Cardiac muscle cell (in vitro differentiated cells and primary cell): Measurements from ENCODE around the gene PLAC1. TPM values are rescaled to one million over a fixed set of nuclear protein-coding genes. Genes with fewer than 3 reads are reported as not detected.

Experiments used
- DNase-seq, 2 donors: peaks; one replicate each; pipeline versions ENCODE4 v3.0.0 to v3.0.0-alpha.2; 2010 to 2017; ENCODE audit warnings: low read depth in 1 of 2, low spot score in 1 of 2
- H3K27ac ChIP-seq: fragments of 200-600 bp; sonication (generic); 2 replicates; pipeline ENCODE4 v1.5.1; 2016
- H3K27me3 ChIP-seq: fragments of 200-600 bp; sonication (generic); 2 replicates; pipeline ENCODE4 v1.6.0; 2016; ENCODE audit warnings: control low read depth
- H3K36me3 ChIP-seq: fragments of 200-600 bp; sonication (generic); 2 replicates; pipeline ENCODE4 v1.5.1; 2016; ENCODE audit warnings: control low read depth
- H3K4me1 ChIP-seq: fragments of 200-600 bp; sonication (generic); 2 replicates; pipeline ENCODE4 v1.8.1; 2017; ENCODE audit warnings: low read depth, mild to moderate bottlenecking, mixed run types
- H3K4me3 ChIP-seq: fragments of 200-600 bp; sonication (generic); 2 replicates; pipeline ENCODE4 v1.5.1; 2016; ENCODE audit warnings: mild to moderate bottlenecking
- H3K9me3 ChIP-seq: fragments of 200-600 bp; sonication (generic); 2 replicates; pipeline ENCODE4 v1.5.1; 2017; ENCODE audit warnings: low read depth, mild to moderate bottlenecking, control low read depth
- polyA plus RNA-seq: library from polyadenylated mRNA; unstranded; fragments of >200 nt; fragmentation: Nextera tagmentation; extraction: Ambion mirVana; gene quantifications from 2 replicates; pipeline ENCODE4 v1.2.1, GENCODE V29; 2016
- total RNA-seq: library from RNA; depleted of rRNA; stranded (reverse); fragments of >200 nt; gene quantifications from 2 replicates; pipeline ENCODE4 v1.2.3, GENCODE V29; 2016
- TF ChIP-seq, protein P1 (sequence below): IDR thresholded peaks from 2 replicates; pipeline ENCODE4 v1.5.1; 2012; ENCODE audit warnings: low read depth, mild to moderate bottlenecking, low read length

The PLAC1 gene
- total and polyA plus RNA-seq, 2 experiments from 2014 or later = 1.2 to 2.0 TPM

DNA sequence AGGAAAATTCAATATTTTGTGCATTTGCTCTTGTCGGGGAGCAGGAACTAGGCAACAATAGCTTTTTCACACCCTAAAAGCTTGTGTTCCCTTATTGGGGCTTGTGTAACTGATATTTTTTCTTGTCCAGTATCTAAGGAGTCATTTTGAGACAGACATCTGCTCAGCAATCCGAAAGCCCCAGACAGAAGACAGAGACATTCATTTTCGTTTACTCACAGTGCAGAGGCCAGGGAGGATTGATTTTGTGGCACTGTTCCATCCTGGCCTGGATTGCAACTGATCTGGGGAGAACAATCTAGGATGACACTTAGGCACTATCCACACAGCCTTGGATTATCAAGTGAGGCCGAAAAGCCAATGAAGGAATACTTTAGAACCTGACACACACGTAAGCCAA is 27.4 kb upstream of the PLAC1 start:
- H3K27me3 ChIP-seq = no peaks in the 10 kb centered on the region
- no peak overlapping the region for H3K4me3 ChIP-seq
- no peaks in the 10 kb centered on the region for H3K4me1 ChIP-seq
- H3K36me3 ChIP-seq = no peaks in the 10 kb centered on the region
- DNase-seq = peak in 1 of 2 donors; percentile 33
- no peaks in the 10 kb centered on the region for H3K9me3 ChIP-seq
- TF ChIP-seq, protein P1, sequence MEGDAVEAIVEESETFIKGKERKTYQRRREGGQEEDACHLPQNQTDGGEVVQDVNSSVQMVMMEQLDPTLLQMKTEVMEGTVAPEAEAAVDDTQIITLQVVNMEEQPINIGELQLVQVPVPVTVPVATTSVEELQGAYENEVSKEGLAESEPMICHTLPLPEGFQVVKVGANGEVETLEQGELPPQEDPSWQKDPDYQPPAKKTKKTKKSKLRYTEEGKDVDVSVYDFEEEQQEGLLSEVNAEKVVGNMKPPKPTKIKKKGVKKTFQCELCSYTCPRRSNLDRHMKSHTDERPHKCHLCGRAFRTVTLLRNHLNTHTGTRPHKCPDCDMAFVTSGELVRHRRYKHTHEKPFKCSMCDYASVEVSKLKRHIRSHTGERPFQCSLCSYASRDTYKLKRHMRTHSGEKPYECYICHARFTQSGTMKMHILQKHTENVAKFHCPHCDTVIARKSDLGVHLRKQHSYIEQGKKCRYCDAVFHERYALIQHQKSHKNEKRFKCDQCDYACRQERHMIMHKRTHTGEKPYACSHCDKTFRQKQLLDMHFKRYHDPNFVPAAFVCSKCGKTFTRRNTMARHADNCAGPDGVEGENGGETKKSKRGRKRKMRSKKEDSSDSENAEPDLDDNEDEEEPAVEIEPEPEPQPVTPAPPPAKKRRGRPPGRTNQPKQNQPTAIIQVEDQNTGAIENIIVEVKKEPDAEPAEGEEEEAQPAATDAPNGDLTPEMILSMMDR = no peak
- no peak overlapping the region for H3K27ac ChIP-seq

DNA sequence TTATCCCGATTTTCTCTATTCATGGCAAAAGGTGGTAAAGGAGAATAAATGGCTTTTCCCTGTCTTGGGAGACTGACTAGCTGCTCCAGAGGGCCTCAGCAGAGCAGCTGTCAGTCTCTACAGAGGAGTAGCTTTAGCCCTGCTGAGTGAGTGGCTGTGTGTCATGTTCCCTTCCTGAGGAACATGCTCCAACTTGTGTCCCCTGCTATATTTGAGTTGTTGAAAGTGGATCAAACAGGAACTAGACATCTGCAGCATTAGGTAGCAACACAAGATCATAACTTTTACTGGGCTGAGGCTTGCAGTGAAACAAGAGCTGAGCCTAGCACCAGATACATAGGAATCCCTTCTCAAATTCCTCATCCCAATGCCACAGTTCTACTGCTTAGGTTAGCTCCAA is 26.7 kb upstream of the PLAC1 start:
- TF ChIP-seq, protein P1 = no peak

DNA sequence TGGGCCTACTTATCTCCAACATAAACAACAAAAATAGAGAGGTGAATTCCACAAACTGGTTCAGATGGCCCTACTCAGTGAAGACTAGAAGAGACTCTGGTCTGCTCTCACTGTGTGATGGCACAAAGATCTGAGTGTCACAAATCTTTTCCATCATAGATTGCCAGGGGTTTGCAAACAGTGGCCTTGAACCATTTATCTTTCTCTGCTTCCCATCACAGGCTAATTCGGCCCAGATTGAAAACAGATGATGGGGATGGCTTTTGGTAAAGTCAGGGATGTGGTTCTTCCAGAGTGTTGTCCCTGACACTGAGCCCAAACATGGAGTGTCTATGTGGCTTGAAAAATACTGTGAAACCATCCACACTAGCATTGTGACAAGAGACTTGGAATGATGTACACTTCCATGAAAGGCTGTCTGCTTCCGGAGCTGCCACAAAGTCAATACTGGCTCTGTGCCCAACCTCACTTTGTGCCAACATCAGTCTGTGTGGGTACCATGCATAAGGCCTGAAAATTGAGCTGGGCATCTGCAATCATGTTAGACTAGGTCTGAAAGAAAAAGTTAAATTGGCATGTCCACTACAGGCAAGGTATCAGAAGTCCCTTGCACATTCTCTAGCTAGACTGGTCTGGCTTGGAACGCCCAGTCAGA is 25.2 kb upstream of the PLAC1 start:
- Histone ChIP-seq H3K4me3 (no peak overlapping the region), H3K27ac (no peak overlapping the region), H3K27me3 (no peaks in the 10 kb centered on the region), H3K4me1 (no peaks in the 10 kb centered on the region), H3K9me3 (no peaks in the 10 kb centered on the region), H3K36me3 (no peaks in the 10 kb centered on the region)
- DNase-seq = no peak
- TF ChIP-seq, protein P1 = no peak

More for the DNA sequence above, 26.7 kb upstream of the PLAC1 start:
- DNase-seq = no peak
- Histone ChIP-seq H3K27me3 (no peaks in the 10 kb centered on the region), H3K4me3 (no peak overlapping the region), H3K36me3 (no peaks in the 10 kb centered on the region), H3K9me3 (no peaks in the 10 kb centered on the region), H3K27ac (no peak overlapping the region), H3K4me1 (no peaks in the 10 kb centered on the region)

DNA sequence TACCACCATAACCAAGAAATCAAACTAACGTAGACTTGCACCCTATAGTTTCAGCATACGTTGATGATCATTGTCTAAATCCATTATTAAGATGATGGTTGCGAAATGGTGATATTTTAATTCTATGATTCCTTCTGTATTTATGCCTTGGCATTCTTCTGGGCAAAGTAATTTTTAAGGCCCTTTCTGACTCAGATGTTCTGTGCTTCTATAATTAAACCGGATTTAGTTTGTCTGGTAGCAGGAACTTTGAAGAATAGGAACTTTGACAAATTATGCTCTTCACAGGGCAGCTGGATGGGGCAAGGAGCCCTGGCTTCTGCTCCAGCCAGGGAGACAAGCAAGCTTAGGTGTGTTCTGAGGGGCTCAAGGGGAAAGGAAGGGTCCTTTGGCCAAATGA is 23.8 kb upstream of the PLAC1 start:
- Histone ChIP-seq H3K9me3 (no peaks in the 10 kb centered on the region), H3K36me3 (no peaks in the 10 kb centered on the region), H3K27me3 (no peaks in the 10 kb centered on the region), H3K4me1 (no peaks in the 10 kb centered on the region), H3K27ac (no peak overlapping the region), H3K4me3 (no peak overlapping the region)
- TF ChIP-seq, protein P1 = no peak
- DNase-seq = no peak

DNA sequence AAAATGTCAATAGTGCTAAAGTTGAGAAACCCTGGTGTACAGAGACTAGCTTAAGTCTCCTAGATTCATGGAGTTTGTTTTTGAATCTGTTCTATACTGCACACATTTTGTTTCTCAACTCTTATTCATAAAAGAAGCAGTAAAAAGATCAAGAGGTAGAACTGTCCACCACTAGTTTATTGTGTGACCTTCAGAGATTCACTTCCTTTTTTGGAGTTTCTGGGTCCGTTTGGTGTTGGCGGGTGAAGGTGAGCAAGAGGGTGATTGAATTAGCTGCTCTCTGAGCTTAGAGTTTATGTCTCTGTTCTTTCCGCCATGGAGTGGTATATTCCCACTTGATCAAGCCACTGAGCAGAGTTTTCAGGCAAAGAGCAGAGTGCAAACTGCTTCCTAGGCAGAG is 21.4 kb upstream of the PLAC1 start:
- no peaks in the 10 kb centered on the region for H3K27me3 ChIP-seq
- TF ChIP-seq, protein P1 = no peak
- H3K4me1 ChIP-seq = no peaks in the 10 kb centered on the region
- DNase-seq = no peak
- H3K27ac ChIP-seq = no peak overlapping the region
- H3K4me3 ChIP-seq = no peak overlapping the region
- no peaks in the 10 kb centered on the region for H3K9me3 ChIP-seq
- no peaks in the 10 kb centered on the region for H3K36me3 ChIP-seq
